Activated effector memory CD4-positive, alpha-beta T cell treated with anti-CD3 and anti-CD28 coated beads, Interleukin-2, amount 50 U/mL, for 16 hours (primary cell): ENCODE measurements around the gene TANC1.

Experiments used
- DNase-seq: peaks from one replicate; pipeline ENCODE4 v3.0.0-alpha.2; 2020

TANC1 gene

DNA sequence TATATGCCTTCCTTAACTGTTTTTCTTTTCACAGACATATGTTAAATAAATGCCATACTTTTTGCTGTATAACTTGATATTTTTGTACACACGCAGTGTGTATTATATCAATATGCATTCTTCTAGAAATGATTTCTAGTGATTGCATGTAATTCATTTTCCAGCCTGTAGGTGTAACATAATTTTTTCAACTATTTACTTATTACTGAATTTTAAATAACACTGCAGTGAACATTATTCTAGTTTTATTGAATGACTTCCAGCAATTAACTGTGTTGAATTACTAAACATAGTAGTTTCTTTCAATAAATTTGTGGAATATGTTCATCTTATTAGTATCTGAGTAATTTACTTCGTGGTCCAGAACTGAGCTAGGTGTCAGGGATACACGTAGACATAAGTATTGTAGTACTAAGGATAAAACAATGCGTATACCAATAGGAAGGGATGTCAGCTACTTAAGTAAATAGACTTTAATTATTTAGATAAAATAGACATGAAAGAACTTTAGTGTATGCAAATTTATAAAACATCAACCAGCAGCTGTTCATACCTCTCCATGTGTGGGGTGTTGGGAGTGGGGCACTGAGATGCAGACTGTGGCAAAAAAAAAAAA, 28.0 kb downstream of the TANC1 start:
- DNase-seq: no peak

DNA sequence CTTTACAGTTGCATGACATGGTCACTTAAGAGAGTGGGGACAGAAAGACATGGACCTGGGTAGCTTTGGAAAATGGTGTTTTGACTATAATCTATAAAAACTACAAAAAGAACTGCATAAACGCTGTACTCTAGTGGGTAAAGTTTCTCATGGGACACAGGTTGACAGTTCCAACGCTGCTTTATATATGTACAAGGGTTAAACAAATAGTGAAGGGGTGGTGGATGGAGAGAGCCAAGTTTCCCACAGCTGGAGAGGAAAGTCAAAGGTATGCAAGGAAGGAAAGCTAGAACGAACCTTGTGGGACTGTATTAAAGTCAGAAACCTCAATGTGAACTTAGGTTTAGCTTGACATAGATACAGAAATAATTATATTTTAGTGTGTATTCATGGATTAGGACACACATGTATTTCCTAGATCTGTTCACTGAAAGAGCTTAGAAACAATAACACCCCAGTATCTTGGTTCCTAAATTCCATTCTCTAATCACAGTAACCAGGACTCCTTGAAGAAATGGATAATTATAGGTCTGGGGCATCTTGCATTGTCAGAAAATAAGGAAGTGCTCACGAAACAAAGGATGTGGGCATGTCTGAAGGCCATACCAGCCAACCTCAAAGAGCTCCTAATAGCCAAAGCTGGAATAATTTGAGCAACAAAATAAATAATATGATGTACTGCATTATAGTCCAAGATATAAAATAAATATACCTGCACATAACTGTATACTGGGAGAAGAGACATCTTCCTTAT, 28.8 kb downstream of the TANC1 start:
- no peak for DNase-seq

DNA sequence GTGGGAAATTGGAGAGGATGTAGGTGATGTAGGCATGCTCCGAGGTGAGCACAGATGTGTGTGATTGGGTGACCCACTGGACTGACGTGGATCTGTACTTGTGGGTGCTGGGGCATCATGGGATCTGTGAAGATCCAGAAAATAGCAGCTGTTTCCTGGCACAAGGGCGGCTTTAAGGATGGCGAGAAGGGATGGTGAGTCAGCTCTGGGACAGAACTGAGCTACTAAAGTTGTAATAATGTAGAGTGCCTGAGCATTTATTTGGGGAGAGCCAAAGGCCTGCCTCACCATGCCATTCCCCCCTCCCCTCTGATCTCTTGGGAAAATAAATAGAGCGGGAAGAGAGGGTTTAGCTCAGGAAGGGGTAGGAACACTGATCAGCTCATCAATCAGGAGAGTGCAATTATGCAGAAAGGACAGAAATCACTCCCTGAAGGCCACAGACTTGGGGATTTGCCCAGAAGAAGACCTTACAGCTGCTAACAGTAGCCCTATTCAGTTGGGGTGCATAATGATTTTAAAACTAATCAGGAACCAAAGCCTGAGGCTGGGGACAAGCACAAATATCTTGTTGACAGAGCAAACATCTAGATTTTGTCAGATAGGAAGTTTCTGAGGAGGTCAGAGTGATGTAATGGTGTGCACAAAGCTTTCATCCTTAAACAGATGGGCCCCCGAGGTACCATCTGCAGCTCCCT, 30.3 kb downstream of the TANC1 start:
- DNase-seq: no peak

DNA sequence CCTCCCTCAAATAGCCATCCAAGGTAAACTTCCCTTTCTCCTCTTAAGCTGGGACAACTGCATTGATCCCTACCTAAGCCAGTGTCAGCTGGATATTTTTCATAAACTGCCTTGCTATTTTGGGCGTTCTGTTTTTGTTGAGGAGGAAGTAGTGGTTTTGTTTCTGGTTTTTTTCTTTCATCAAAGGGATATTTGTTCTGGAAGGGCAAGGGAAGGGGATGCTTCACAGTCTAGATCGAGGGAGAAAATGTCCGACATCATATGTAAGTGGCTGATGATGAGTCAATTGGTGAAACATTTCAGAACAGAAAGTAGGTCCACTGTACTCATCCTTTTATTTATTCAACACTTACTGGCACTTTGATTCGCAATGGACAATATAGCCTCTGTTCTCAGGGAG, 31.0 kb downstream of the TANC1 start:
- no peak for DNase-seq

DNA sequence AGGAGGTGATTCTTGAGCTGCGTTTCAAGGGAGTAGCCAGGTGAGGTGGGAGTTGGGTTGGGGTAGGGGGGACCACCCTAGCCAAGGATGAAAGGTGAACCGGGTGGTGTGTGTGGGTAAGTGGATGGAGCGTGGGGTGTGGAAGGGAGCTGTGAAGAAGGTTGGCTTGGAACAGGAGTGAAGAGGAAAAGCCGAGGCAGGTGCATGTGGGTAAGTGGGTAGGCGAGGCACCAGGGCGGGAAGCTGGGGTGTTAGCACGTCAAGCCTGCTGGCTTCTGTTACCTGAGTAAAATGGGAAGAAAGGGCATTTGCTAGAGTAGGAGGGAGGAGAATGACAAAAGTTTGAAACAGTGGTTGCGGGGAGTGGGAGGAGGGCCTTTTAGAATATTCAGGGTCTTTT, 31.6 kb downstream of the TANC1 start:
- no peak for DNase-seq

DNA sequence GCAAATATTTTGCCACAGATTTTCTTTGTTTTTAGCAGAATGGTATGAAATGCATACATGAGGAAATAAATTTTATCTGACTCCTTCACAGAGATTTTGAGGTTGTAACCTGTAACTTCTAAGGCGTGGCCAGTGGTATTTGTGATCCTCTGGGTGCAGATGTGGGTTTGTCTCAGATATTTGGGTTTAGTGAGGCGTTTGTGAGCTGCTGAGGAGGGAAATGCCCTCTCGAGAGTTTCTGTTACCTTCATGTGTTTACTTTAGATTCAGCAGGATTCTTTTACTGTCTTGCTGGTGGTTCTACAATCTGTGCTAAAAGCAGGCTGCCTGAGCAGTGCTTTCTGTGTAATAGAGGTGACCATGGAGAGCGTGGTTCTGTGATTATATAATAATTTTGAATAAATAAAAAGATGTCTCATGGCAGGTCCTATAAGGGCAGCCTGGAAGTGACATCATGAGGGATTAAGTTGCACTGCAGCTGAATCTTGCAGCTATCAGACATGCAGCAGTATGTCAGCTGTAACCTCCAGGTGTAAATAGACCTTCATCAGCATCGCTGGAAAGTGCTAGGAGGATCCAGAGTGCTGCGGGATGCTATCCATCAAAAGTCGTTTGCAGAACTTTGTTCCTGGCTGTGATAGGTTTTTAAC, 34.1 kb downstream of the TANC1 start:
- DNase-seq: no peak

DNA sequence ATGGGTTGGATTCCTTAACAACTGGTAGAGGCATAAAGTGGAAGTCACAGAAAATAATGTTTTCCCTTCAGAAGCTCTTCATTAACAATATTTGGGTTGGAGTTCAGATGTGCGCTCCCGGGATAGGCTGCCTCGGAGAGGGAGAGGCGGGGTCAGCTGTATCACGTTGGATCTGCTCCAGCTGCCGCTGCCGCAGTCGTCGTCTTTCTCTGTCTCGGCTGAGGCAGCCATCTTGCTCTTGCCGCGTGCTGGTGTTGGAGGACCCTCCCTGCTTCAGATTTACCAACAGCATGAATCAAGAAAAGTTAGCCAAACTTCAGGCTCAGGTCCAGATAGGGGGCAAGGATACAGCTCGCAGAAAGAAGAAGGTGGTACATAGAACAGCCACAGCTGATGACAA, 35.1 kb downstream of the TANC1 start:
- no peak for DNase-seq

DNA sequence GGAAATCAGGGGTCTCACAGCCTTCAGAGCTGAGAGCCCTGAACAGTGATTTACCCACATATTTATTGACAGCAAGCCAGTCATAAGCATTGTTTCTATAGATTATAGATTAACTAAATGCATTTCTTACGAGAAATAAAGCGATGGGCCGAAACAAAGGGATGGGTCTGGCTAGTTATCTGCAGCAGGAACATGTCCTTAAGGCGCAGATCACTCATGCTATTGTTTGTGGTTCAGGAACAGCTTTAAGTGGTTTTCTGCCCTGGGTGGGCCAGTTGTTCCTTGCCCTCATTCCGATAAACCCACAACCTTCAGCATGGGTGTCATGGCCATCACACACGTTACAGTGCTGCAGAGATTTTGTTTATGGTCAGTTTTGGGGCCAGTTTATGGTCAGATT, 36.4 kb downstream of the TANC1 start:
- no peak for DNase-seq

DNA sequence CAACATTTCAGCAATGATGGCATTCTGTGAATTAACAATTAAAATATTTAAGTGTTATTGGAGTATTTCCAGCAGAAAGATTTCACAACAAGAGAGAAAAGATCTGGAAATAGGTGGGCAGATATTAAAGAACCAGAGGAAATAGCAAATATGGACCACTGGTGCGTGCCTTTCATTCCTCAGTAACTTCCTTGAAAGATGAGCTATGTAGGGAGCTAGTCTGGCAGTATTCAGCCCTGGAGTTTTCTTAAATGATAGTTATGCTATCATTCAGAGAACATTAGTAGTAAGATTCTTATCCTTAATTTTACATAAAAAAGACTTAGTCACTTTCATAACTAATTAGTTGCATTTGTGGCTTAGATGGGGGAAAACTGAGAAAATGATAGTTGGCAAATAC, 41.5 kb downstream of the TANC1 start:
- no peak for DNase-seq

DNA sequence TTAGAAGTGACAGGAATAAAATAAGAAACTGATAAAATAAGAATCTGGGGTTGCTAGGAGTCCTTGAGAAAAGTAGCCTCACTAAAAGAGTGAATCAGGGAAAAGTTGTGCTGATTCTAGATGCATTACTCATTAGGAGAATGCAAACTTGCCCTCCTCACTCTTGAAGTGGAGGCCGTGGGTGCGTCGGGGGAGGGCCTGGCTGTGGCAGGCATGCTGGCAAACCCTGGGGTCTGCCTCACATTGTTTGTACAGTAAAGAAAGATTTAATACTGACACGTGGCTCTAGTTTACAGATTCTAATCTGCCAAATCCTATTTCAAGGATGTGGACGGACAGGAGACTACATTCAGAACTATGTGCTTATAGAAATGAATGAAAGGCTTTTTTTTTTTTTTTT, 41.9 kb downstream of the TANC1 start:
- DNase-seq: no peak

DNA sequence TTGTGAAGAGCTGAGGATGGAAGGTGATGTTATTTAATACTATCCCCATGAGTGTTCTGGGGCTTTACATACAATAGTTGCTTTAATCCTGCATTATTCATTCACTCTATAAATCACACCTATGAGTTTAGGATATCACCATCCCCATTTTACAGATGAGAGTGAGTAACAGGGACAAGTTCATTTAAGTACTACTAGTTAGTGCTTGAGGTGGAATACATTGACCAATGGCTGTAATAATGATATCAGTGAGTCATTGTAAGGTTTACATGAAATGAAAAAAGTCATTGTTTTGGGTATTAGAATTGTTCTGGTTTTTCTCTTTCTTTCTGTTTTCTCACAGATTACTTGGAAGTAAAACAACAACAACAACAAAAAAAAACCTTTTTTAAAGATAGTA, 42.5 kb downstream of the TANC1 start:
- no peak for DNase-seq

DNA sequence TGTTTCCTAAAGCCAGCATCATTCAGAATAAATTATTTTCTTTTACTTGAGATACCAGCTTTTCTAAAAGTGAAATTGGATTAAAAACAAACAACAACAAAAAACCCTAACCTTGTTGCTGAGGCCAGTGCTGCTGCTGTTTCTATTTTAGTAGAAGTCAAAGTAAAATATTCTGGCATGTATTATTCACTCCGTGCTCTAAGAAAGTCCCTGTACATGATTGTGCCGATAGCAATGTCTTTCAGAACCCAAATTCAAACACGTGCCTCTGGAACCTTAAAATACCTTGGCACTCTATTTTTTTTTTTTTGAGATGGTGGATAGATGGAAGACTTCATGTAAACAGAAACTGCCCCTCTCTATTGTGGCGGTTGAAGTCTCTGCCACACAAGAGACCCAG, 43.7 kb downstream of the TANC1 start:
- DNase-seq: no peak

DNA sequence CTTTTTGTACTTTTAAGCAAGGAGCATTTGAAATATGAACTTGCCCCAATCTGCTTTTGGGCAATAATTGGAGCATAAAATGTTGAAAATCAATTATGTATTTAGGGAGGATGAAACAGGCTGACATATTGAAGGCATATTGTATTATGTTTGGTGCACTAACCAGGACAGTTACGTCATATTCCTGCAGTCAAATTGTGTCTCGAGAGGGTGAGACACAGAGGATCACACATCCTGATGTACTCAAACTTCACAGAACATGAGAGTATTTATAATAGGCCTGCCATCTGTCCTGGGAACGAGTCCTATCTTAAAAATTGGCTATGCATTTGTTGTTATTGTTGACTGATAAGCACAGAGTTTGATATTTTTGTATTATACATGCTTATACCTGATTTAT, 44.7 kb downstream of the TANC1 start:
- DNase-seq: no peak

DNA sequence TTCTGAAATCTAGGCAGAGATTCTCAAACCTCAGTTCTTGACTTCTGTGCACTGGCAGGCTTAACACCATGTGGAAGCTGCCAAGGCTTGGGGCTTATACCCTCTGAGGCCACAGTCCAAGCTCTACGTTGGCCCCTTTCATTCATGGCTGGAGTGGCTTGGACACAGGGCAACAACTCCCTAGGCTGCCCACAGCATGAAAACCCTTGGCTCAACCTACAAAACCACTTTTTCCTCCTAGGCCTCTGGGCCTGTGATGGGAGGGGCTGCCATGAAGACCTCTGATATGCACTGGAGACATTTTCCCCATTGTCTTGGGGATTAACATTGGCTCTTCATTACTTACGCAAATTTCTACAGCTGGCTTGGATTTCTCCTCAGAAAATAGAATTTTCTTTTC, 46.7 kb downstream of the TANC1 start:
- DNase-seq: no peak

DNA sequence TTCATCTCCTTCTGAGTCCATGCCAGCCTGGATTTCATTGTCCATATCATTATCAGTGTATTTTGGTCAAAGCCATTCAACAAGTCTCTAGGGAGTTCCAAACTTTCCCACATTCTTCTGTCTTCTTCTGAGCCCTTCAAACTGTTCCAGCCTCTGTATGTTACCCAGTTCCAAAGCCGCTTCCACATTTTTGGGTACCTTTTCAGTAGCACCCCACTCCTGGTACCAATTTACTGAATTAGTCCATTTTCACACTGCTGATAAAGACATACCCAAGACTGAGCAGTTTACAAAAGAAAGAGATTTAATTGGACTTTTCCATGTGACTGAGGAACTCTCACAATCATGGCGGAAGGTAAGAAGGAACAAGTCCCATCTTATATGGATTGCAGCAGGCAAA, 47.4 kb downstream of the TANC1 start:
- no peak for DNase-seq

DNA sequence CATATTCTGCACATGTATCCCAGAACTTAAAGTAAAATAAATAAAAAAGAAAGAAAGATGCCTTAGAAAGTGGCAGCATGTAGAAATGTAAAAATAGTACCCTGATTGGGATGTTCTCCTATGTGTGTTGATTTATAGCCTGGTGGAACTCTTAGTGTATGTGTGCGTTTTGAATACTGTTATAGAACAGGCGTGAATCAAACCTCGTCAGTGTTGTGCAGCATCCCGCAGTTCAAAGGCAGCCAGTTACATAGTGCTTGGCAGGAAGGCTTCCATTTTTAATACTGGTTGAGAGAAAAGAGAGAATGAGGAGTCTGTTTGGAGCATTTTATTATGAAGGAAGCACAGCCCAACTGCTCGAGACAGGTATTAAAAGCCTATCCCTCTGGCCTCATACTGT, 49.4 kb downstream of the TANC1 start:
- no peak for DNase-seq

DNA sequence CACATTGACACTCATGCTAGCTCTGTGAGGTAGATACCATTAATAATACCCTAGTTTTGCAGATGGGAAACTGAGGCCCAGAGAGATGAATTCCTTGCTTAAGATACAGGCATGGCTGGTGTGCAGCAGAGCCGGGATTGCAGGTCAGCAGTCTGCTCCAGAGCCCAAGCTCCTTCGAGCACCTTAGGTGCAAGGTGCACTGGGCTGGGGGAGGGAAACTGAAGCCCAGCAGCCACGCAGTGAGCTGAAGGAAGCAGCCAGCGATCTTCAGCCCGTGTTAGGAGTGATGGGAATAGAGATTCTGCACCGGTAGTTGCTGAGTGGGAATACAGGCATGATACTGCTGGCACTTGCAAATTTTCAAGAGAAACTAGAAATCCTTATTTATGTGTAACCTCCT, 50.6 kb downstream of the TANC1 start:
- no peak for DNase-seq

DNA sequence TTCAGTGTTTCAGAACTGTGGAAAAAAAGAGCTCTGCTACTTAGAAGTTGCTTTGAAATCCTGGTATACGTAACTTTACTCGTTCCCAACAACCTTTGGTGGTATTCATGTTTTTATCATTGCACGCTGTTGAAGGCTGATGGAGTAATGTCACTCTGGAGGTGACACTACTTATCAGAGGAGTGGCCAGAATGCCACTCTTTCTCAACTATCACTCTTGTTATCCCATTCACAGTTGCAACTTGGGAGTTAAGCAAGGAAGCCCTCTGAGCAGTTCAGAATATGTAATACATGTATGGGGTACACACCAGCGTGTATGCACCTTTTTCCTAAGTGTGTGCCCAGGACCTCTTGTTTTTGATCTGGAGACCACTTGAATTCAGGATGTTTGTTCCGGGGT, 53.6 kb downstream of the TANC1 start:
- no peak for DNase-seq

DNA sequence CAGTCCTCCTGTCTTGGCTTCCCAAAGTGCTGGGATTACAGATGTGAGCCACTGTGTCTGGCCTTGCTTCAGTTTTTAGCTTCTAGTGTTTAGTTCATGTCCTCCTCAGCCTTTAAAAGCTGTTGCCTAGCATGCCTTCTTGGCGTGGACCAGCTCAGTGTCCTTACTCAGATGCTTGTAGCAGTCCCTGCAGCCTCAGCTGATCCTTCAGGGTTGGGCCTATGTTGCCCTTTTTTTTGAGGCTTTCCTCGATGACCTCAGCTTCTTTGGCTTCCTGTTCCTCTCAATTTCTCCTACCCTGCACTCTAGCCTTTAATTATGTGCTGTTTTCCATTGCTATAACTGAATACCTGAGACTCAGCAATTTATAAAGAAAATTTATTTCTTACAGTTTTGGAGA, 57.7 kb downstream of the TANC1 start:
- no peak for DNase-seq

DNA sequence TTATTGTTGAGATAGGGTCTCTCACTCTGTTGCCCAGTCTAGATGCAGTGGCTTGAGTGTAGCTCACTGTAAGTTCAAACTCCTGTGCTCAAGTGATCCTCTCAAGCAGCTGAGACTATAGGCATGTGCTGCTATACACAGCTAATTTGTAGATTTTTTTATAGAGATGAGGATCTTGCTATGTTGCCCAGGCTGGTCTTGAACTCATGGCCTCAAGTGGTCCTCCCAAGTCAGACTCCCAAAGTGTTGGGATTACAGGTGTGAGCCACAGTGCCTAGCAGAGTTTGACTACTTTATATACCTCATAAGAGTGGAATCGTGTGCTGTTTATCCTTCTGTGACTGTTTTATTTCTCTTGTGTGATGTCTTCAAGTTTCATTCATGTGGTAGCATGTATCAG, 60.3 kb downstream of the TANC1 start:
- no peak for DNase-seq

DNA sequence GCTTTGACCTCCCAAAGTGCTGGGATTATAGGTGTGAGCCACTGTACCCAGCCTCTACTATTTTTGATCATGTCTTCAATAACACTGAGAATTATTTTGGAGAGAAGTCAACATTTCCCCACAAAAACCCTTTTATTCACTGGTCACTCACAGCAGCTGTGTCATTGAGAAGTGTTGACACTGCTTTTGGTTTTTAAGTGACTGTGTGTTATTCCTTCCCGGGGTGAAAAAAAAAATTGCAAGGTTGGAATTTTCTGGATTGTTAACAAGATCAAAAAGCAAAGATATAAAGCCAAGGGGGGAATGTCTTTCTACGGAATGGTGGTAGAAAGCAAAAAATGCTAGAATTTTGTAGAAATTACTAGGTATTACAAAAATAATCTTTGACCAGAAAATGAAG, 61.5 kb downstream of the TANC1 start:
- DNase-seq: no peak

DNA sequence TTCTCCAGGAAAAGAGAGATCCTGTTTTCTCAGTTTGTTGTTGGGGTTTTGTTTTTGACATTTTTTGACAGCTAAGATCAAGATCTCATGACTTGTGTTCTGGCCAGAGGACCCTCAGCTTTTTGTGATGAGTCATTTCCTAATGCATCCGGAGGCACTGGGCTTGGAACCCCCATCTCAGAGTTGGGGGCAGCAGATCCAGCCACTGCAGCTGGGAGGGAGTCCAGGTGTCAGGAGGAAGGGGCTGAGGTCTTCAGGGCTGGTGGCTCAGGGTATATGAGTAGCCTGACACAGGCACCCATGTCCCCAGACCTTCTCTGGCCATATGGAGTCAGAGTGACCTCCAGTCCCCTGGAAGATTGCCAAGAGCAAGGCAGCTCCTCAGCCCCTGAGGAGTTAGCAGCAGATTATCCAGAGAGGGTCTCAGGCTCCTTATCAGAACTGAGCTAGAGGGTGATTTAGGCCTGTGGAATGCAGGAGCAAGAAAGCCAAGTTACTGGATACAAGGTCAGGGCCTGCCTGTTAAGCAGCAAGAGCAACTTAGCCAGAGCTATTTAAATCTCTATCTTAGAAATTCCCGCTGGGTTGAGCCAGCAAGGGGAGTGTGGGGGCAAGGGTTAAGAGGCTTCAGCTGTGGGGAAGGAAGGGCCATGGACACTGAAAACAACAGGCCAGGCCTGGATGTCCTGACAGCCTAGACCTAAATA, 62.4 kb downstream of the TANC1 start:
- DNase-seq: no peak

DNA sequence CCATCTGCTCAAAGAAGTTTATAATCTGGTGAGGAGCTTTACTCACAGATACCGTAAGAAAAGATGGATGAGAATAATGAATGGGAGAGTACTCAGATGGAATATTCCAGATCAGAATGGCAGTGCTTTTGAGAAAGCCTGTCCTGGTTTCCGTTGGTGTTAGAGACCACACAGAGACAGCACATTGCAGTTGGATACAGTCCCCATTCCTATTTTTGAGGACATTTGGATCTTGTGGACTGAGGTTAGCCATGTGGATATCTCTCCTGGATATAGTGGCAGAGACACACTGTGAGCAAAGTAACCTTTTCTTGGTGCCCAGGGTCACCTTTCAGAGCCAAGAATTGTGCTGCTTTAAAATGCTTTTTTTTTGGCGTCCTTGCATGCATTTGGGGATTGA, 63.7 kb downstream of the TANC1 start:
- no peak for DNase-seq
